HG03558 (cell line): ENCODE results near the gene CABP4.
"Not testable (repeated sequence)": the region's sequence is repeated elsewhere in the genome, so short reads cannot be mapped to it uniquely, and the experiment has no call there.

Experiments used
- ATAC-seq: cut with Tn5 transposase; IDR thresholded peaks from one replicate; pipeline ENCODE4 v1.9.1; 2021; ENCODE audit warnings: moderate number of reproducible peaks; ENCODE audit not compliant: unreplicated experiment; ENCODE audit errors: extremely low read depth

CABP4 gene

GRCh38 chr11:67450796-67451657 is 4.1 kb upstream of the CABP4 start:
- ATAC-seq = no peak

- ATAC-seq = no peak
Measured at GRCh38 chr11:67451658-67451976, 3.5 kb upstream of the CABP4 start.

- no peak for ATAC-seq
Measured at GRCh38 chr11:67452141-67452952, 2.8 kb upstream of the CABP4 start, which contains the start of gene GPR152. TSS of gene GPR152 (minus strand) at chr11:67452729. CDS start at chr11:67452724, 5 bp downstream.

- no peak for ATAC-seq
Measured at GRCh38 chr11:67453816-67454732, 1.1 kb upstream of the CABP4 start.

- ATAC-seq = no peak
Measured at GRCh38 chr11:67456068-67456705, 1.0 kb downstream of the CABP4 start.

GRCh38 chr11:67457453-67457852 is 2.3 kb downstream of the CABP4 start:
- ATAC-seq = no peak

GRCh38 chr11:67458266-67458665 is 3.1 kb downstream of the CABP4 start:
- no peak for ATAC-seq

GRCh38 chr11:67463186-67463585 is 8.0 kb downstream of the CABP4 start:
- no peak for ATAC-seq

- no peak for ATAC-seq
Measured at GRCh38 chr11:67463680-67464410, 8.7 kb downstream of the CABP4 start.

- no peak for ATAC-seq
Measured at GRCh38 chr11:67464411-67465188, 9.4 kb downstream of the CABP4 start.

- no peak for ATAC-seq
Measured at GRCh38 chr11:67465189-67465510, 10.0 kb downstream of the CABP4 start.

GRCh38 chr11:67465530-67465929 is 10.4 kb downstream of the CABP4 start:
- ATAC-seq = not testable (repeated sequence)

- no peak for ATAC-seq
Measured at GRCh38 chr11:67466367-67466766, 11.2 kb downstream of the CABP4 start.

- ATAC-seq = no peak
Measured at GRCh38 chr11:67466962-67467771, 12.0 kb downstream of the CABP4 start.

GRCh38 chr11:67468056-67468455 is 12.9 kb downstream of the CABP4 start:
- no peak for ATAC-seq

- no peak for ATAC-seq
Measured at GRCh38 chr11:67468456-67468758, 13.3 kb downstream of the CABP4 start.

GRCh38 chr11:67468759-67469507 is 13.8 kb downstream of the CABP4 start, which contains the start of gene TMEM134:
TSS of gene TMEM134 (minus strand) at chr11:67469251. CDS start at chr11:67469192, 59 bp downstream.
- no peak for ATAC-seq
